Thyroid gland (tissue), 4 donors: ENCODE results near the gene TMEM131L.

ENCODE experiments used
- POLR2A ChIP-seq, 2 donors: fragments of 450-650 bp; IDR thresholded peaks; one replicate each; pipeline ENCODE4 v1.6.1; 2017; ENCODE audit warnings: antibody characterized with exemption in 2 of 2, mild to moderate bottlenecking in 2 of 2, moderate library complexity in 1 of 2
- TF ChIP-seq, protein P1 (sequence below), 6 experiments: fragments of 200-600 bp in 3 of 6; fragments of 450-650 bp in 3 of 6; sonication (generic) in 3 of 6; IDR thresholded peaks; one replicate each; pipeline ENCODE4 v1.5.1; 2016 to 2019; ENCODE audit warnings: antibody characterized with exemption in 6 of 6, mild to moderate bottlenecking in 2 of 6, inconsistent platforms in 1 of 6, moderate library complexity in 1 of 6

DNA sequence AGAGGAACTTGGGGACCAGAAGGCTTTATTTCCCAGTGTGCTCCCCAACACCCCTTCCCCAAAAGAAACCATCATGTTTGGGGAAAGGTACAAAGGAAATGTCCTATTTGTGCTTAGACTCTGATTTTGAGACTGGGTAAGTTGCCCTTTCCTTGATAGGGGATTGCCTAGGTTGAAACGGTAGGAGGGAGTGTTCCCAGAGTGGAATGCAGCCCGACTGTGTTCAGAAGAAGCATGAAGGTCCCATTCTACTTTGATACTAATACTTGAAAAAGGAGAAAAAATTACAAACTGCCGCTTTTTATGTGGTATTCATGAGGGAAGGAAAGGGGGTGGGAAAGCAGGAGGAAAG, 32.4 kb upstream of the TMEM131L start:
- no peak for TF ChIP-seq POLR2A (IDR thresholded peaks at IDR 0.05)
- TF ChIP-seq, protein P1, sequence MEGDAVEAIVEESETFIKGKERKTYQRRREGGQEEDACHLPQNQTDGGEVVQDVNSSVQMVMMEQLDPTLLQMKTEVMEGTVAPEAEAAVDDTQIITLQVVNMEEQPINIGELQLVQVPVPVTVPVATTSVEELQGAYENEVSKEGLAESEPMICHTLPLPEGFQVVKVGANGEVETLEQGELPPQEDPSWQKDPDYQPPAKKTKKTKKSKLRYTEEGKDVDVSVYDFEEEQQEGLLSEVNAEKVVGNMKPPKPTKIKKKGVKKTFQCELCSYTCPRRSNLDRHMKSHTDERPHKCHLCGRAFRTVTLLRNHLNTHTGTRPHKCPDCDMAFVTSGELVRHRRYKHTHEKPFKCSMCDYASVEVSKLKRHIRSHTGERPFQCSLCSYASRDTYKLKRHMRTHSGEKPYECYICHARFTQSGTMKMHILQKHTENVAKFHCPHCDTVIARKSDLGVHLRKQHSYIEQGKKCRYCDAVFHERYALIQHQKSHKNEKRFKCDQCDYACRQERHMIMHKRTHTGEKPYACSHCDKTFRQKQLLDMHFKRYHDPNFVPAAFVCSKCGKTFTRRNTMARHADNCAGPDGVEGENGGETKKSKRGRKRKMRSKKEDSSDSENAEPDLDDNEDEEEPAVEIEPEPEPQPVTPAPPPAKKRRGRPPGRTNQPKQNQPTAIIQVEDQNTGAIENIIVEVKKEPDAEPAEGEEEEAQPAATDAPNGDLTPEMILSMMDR (IDR thresholded peaks at IDR 0.05), result no peak
